ENCODE data around the gene FAM110C.
"Not testable (repeated sequence)": the region's sequence is repeated elsewhere in the genome, so short reads cannot be mapped to it uniquely, and the experiment has no call there.

Gene FAM110C

GRCh38 chr2:71309-72035, 25.2 kb upstream of the FAM110C start (continued):
- TF ChIP-seq TSHZ2 (CRISPR knock-in tag; IDR thresholded peaks at IDR 0.05) (no peak), ZNF8 (CRISPR knock-in tag; IDR thresholded peaks at IDR 0.05) (no peak), ZNF565 (CRISPR knock-in tag; conservative IDR thresholded peaks at IDR 0.05; ENCODE audit: low read depth) (no peak), BACH2 (CRISPR knock-in tag; IDR thresholded peaks at IDR 0.05; ENCODE audit: borderline replicate concordance) (no peak)

- ATAC-seq, result no peak
- TF ChIP-seq ISL1 (CRISPR knock-in tag; IDR thresholded peaks at IDR 0.05) (no peak), OSR1 (CRISPR knock-in tag; IDR thresholded peaks at IDR 0.05) (no peak), TOX (CRISPR knock-in tag; IDR thresholded peaks at IDR 0.05; ENCODE audit: borderline replicate concordance) (no peak), SNAI2 (CRISPR knock-in tag; IDR thresholded peaks at IDR 0.05) (no peak), ZNF8 (CRISPR knock-in tag; IDR thresholded peaks at IDR 0.05) (no peak), TSHZ2 (CRISPR knock-in tag; IDR thresholded peaks at IDR 0.05) (no peak), CREB5 (CRISPR knock-in tag; IDR thresholded peaks at IDR 0.05; ENCODE audit: low read depth) (no peak), PPARA (CRISPR knock-in tag; IDR thresholded peaks at IDR 0.05; ENCODE audit: borderline replicate concordance) (no peak), POU6F1 (CRISPR knock-in tag; IDR thresholded peaks at IDR 0.05; ENCODE audit: borderline replicate concordance, low read depth) (no peak)
Observed at GRCh38 chr2:69366-70344, 23.4 kb upstream of the FAM110C start.

GRCh38 chr2:68637-69036, 22.3 kb upstream of the FAM110C start:
- not testable (repeated sequence) for ATAC-seq

- ATAC-seq, result no peak
- no peak for TF ChIP-seq ZNF565 (CRISPR knock-in tag; conservative IDR thresholded peaks at IDR 0.05; ENCODE audit: low read depth)
- TF ChIP-seq PATZ1 (CRISPR knock-in tag; IDR thresholded peaks at IDR 0.05; ENCODE audit: borderline replicate concordance), result no peak
Observed at GRCh38 chr2:66853-67252, 20.5 kb upstream of the FAM110C start.

All from SK-N-SH treated with all-trans-retinoic acid at 6 μM for 48 hours (cell line).